Fibroblast of lung (primary cell): ENCODE results near the gene RLBP1. TPM values are rescaled to one million over a fixed set of nuclear protein-coding genes. Genes with fewer than 3 reads are reported as not detected.

Experiments used
- DNase-seq, 2 donors: peaks; one replicate each; pipeline versions ENCODE4 v3.0.0 to v3.0.0-alpha.2; 2010; ENCODE audit warnings: low read depth in 2 of 2
- H2AFZ ChIP-seq: 2 replicates; pipeline ENCODE4 v1.5.1; 2012; ENCODE audit warnings: low read length, control low read depth, inconsistent platforms
- H3K27ac ChIP-seq: 2 replicates; pipeline ENCODE4 v1.5.1; 2011; ENCODE audit warnings: low read length, control low read depth; ENCODE audit not compliant: insufficient read depth
- H3K27me3 ChIP-seq: 2 replicates; pipeline ENCODE4 v1.5.1; 2011; ENCODE audit warnings: mild to moderate bottlenecking, low read length; ENCODE audit not compliant: control insufficient read depth, insufficient read depth
- H3K36me3 ChIP-seq: 2 replicates; pipeline ENCODE4 v1.5.1; 2011; ENCODE audit warnings: low read length; ENCODE audit not compliant: control insufficient read depth, insufficient read depth
- H3K4me1 ChIP-seq: 2 replicates; pipeline ENCODE4 v1.5.1; 2011; ENCODE audit warnings: low read length; ENCODE audit not compliant: control insufficient read depth, insufficient read depth; ENCODE audit errors: extremely low read depth
- H3K4me2 ChIP-seq: 2 replicates; pipeline ENCODE4 v1.5.1; 2011; ENCODE audit warnings: low read length, control low read depth; ENCODE audit not compliant: insufficient read depth; ENCODE audit errors: extremely low read depth
- H3K4me3 ChIP-seq, 4 experiments: fragments of 200-600 bp in 1 of 4; sonication (generic) in 1 of 4; replicated peaks in 1 of 4; 2 replicates each; pipeline ENCODE4 v1.5.1; 2011 to 2016; ENCODE audit warnings: low read length in 4 of 4, low read depth in 3 of 4, mild to moderate bottlenecking in 3 of 4, control low read depth in 2 of 4, inconsistent platforms in 1 of 4, mixed read lengths in 1 of 4; ENCODE audit not compliant: insufficient read depth in 1 of 4; ENCODE audit errors: control extremely low read depth in 1 of 4
- H3K79me2 ChIP-seq: 2 replicates; pipeline ENCODE4 v1.5.1; 2012; ENCODE audit warnings: mild to moderate bottlenecking, low read length, inconsistent platforms; ENCODE audit not compliant: control insufficient read depth, insufficient read depth
- H3K9ac ChIP-seq: 2 replicates; pipeline ENCODE4 v1.5.1; 2011; ENCODE audit warnings: mild to moderate bottlenecking, low read length, control low read depth; ENCODE audit not compliant: insufficient read depth
- H3K9me3 ChIP-seq: 2 replicates; pipeline ENCODE4 v1.5.1; 2012; ENCODE audit warnings: low read depth, low read length; ENCODE audit not compliant: control insufficient read depth, insufficient read depth
- H4K20me1 ChIP-seq: 2 replicates; pipeline ENCODE4 v1.5.1; 2011; ENCODE audit warnings: low read length; ENCODE audit not compliant: control insufficient read depth, insufficient read depth; ENCODE audit errors: extremely low read depth
- EZH2 ChIP-seq: IDR thresholded peaks from 2 replicates; pipeline ENCODE4 v1.5.1; 2012; ENCODE audit warnings: low read length, control low read depth, mild to moderate bottlenecking; ENCODE audit errors: missing control alignments
- polyA plus RNA-seq, 2 donors: library from polyadenylated mRNA; depleted of rRNA in 1 of 2; stranded (reverse) in 1 of 2; unstranded in 1 of 2; fragments of >200 nt; gene quantifications; 2 replicates each; pipeline ENCODE4 v1.2.1, GENCODE V29; 2011 to 2012; ENCODE audit warnings: missing spikeins in 1 of 2
- total RNA-seq: library from RNA; depleted of rRNA; stranded (reverse); fragments of >200 nt; gene quantifications from 2 replicates; pipeline ENCODE4 v1.2.1, GENCODE V29; 2014
- TF ChIP-seq, protein P1 (sequence below), 2 donors: IDR thresholded peaks in 1 of 2; conservative IDR thresholded peaks in 1 of 2; 1 replicate in 1 of 2; 2 replicates in 1 of 2; pipeline ENCODE4 v1.5.1; 2011 to 2012; ENCODE audit warnings: low read length in 2 of 2, control low read depth in 1 of 2, inconsistent platforms in 1 of 2, low read depth in 1 of 2, mild to moderate bottlenecking in 1 of 2

RLBP1 gene
- total and polyA plus RNA-seq, 2 donors (not counting 1 experiment from before 2014, with no cell fraction given) = not detected

DNA sequence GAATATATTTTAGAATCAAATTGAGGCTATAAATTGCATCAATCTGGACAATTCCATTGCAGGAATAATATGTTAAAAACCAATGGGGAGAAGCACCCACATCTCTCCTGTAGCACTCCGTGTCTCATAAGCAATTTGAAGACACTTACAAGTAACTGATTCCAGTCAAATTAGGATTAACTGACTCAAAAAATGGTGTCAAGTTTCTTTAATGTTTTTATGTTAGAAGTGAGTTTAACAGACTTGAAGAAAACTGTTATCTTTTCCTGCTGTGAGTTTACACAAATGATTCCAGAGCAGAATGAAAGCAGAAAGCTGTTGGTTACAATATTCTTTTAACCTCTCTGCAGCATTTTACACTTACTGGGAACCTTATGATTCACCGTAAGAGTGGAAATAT lies 23.2 kb downstream of the RLBP1 start:
- Histone ChIP-seq H3K9ac (no peak overlapping the region), H3K4me3 (no peak overlapping the region), H2AFZ (no peak overlapping the region), H3K4me1 (no peaks in the 10 kb centered on the region), H3K79me2 (no peaks in the 10 kb centered on the region), H3K36me3 (peaks cover 2% of the 10 kb centered on the region), H4K20me1 (no peaks in the 10 kb centered on the region), H3K9me3 (no peaks in the 10 kb centered on the region), H3K27ac (no peak overlapping the region), H3K4me2 (no peak overlapping the region), H3K27me3 (no peaks in the 10 kb centered on the region)
- DNase-seq = no peak
- no peak for TF ChIP-seq EZH2
- TF ChIP-seq, protein P1, sequence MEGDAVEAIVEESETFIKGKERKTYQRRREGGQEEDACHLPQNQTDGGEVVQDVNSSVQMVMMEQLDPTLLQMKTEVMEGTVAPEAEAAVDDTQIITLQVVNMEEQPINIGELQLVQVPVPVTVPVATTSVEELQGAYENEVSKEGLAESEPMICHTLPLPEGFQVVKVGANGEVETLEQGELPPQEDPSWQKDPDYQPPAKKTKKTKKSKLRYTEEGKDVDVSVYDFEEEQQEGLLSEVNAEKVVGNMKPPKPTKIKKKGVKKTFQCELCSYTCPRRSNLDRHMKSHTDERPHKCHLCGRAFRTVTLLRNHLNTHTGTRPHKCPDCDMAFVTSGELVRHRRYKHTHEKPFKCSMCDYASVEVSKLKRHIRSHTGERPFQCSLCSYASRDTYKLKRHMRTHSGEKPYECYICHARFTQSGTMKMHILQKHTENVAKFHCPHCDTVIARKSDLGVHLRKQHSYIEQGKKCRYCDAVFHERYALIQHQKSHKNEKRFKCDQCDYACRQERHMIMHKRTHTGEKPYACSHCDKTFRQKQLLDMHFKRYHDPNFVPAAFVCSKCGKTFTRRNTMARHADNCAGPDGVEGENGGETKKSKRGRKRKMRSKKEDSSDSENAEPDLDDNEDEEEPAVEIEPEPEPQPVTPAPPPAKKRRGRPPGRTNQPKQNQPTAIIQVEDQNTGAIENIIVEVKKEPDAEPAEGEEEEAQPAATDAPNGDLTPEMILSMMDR (conservative IDR thresholded peaks at IDR 0.05 in 1 of 2, IDR thresholded peaks at IDR 0.05 in 1 of 2; ENCODE audit: low read depth in 1 of 2, low read length in 2 of 2) = no peak

DNA sequence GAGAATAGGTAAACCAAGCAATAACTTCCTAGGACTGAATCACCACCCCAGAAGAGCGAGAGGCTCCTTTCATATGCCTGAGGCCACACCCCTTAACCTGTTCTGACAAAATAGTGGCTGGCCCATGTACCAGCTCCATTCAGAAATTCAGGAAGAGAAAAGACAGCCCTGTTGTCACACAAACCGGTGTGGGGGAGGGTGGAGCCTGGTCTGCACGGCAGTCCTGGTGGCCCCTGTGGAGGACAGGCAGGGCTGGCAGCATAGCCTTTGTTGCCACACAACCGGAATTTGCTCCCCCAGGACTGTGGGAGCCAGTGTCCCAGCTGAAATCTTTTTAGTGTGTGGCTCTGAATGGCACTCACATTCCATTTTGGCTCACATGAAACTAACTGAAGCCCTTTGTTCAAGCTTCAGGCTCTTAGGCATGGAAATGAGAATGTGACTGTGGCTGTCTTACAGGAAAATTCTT lies 23.8 kb downstream of the RLBP1 start:
- Histone ChIP-seq H3K9me3 (no peaks in the 10 kb centered on the region), H3K4me3 (no peak overlapping the region), H3K4me1 (no peaks in the 10 kb centered on the region), H4K20me1 (no peaks in the 10 kb centered on the region), H3K9ac (no peak overlapping the region), H3K27me3 (no peaks in the 10 kb centered on the region), H3K4me2 (no peak overlapping the region), H3K79me2 (no peaks in the 10 kb centered on the region), H3K27ac (no peak overlapping the region), H2AFZ (no peak overlapping the region), H3K36me3 (peaks cover 5% of the 10 kb centered on the region)
- TF ChIP-seq, protein P1 (conservative IDR thresholded peaks at IDR 0.05 in 1 of 2, IDR thresholded peaks at IDR 0.05 in 1 of 2; ENCODE audit: low read depth in 1 of 2, low read length in 2 of 2) = no peak
- no peak for TF ChIP-seq EZH2
- no peak for DNase-seq

DNA sequence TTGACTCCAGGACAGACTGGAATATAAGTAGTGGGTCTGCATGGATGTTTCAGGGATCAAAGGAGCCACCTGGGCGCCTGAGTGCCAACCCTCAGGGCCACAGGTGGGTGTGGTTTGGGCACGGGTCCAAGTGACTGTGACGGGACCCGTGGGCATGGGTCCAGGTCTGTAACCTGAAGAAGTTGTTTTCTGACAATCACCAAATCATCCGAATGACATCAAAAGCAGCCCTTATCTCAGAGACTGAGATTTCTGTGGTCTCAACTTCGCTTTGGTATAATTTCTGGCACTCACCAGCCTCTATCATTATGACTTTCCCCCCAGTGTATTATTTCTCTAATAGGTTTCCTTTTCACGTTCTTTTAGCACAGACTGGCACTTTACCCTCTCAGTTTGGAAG lies 24.4 kb downstream of the RLBP1 start:
- Histone ChIP-seq H3K79me2 (no peaks in the 10 kb centered on the region), H3K9me3 (no peaks in the 10 kb centered on the region), H3K27me3 (no peaks in the 10 kb centered on the region), H3K4me2 (no peak overlapping the region), H4K20me1 (no peaks in the 10 kb centered on the region), H3K27ac (no peak overlapping the region), H3K4me3 (no peak overlapping the region), H3K36me3 (peaks cover 5% of the 10 kb centered on the region), H3K4me1 (no peaks in the 10 kb centered on the region), H3K9ac (no peak overlapping the region), H2AFZ (no peak overlapping the region)
- DNase-seq = no peak
- no peak for TF ChIP-seq EZH2
- TF ChIP-seq, protein P1 (conservative IDR thresholded peaks at IDR 0.05 in 1 of 2, IDR thresholded peaks at IDR 0.05 in 1 of 2; ENCODE audit: low read depth in 1 of 2, low read length in 2 of 2) = no peak
